DND-41 (cell line): ENCODE measurements around the gene CIITA.

Source experiments
- EZH2 ChIP-seq: IDR thresholded peaks from 3 replicates; pipeline ENCODE4 v1.6.1; 2012; ENCODE audit warnings: borderline replicate concordance, low read depth, mild to moderate bottlenecking, moderate library complexity, low read length, inconsistent platforms; ENCODE audit not compliant: severe bottlenecking
- TF ChIP-seq, protein P1 (sequence below): IDR thresholded peaks from 2 replicates; pipeline ENCODE4 v1.5.1; 2012; ENCODE audit warnings: borderline replicate concordance, low read length, moderate library complexity, mild to moderate bottlenecking; ENCODE audit not compliant: poor library complexity, severe bottlenecking; ENCODE audit errors: extremely low read depth

DNA sequence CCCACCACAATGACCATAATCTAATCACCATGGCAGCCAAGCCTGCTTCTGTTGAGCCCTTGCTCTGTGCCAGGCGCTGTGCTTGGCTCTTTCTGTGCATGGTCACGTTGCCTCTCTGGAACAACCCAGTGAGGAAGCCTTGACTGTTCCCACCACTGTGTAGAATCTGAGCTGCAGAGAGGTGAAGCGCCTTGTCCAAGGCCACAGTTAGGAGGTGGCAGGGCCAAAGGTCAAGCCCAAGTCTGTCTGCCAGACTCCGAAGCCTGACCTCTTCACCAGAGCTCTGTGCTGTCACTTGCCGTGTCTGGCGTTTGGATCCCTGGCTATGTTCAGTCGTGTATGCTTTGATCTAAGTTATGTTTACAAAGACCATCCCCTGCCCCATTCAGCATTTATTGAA, 77.9 kb downstream of the CIITA start:
- TF ChIP-seq EZH2: no peak
- TF ChIP-seq, protein P1, sequence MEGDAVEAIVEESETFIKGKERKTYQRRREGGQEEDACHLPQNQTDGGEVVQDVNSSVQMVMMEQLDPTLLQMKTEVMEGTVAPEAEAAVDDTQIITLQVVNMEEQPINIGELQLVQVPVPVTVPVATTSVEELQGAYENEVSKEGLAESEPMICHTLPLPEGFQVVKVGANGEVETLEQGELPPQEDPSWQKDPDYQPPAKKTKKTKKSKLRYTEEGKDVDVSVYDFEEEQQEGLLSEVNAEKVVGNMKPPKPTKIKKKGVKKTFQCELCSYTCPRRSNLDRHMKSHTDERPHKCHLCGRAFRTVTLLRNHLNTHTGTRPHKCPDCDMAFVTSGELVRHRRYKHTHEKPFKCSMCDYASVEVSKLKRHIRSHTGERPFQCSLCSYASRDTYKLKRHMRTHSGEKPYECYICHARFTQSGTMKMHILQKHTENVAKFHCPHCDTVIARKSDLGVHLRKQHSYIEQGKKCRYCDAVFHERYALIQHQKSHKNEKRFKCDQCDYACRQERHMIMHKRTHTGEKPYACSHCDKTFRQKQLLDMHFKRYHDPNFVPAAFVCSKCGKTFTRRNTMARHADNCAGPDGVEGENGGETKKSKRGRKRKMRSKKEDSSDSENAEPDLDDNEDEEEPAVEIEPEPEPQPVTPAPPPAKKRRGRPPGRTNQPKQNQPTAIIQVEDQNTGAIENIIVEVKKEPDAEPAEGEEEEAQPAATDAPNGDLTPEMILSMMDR: no peak
